BJ (cell line): ENCODE results near the gene TIMP3. TPM values are rescaled to one million over a fixed set of nuclear protein-coding genes. Genes with fewer than 3 reads are reported as not detected.

Source experiments
- CTCF ChIA-PET: fragments of 350-600 bp; formaldehyde crosslinking; extraction: SDS; loops from one replicate; lab custom pipeline; 2021; ENCODE audit warnings: antibody characterized with exemption, inconsistent platforms; lab: Yijun Ruan, JAX
- POLR2A ChIA-PET: fragments of 300-600 bp; sonication (Branson Sonifier 250); formaldehyde crosslinking; extraction: SDS; loops from one replicate; lab custom pipeline; 2021; ENCODE audit warnings: antibody characterized with exemption; lab: Charles Lee
- DNase-seq: peaks from one replicate; pipeline ENCODE4 v3.0.0-alpha.2; 2011; ENCODE audit warnings: low read depth
- H3K27me3 ChIP-seq: 2 replicates; pipeline ENCODE4 v1.6.0; 2011; ENCODE audit warnings: low read length; ENCODE audit not compliant: control insufficient read depth, insufficient read depth
- H3K36me3 ChIP-seq: 2 replicates; pipeline ENCODE4 v1.5.1; 2011; ENCODE audit warnings: low read length; ENCODE audit not compliant: control insufficient read depth, insufficient read depth
- H3K4me3 ChIP-seq: 2 replicates; pipeline ENCODE4 v1.5.1; 2011; ENCODE audit warnings: low read depth, mild to moderate bottlenecking, control low read depth, low read length
- polyA plus RNA-seq: library from polyadenylated mRNA; depleted of rRNA; stranded (reverse); fragments of >200 nt; gene quantifications from 2 replicates; pipeline ENCODE4 v1.2.3, GENCODE V29; 2011
- TF ChIP-seq, protein P1 (sequence below): IDR thresholded peaks from 2 replicates; pipeline ENCODE4 v1.5.1; 2011; ENCODE audit warnings: low read depth, mild to moderate bottlenecking, control low read depth, inconsistent platforms, low read length, moderate library complexity; ENCODE audit not compliant: insufficient read depth

The TIMP3 gene
- polyA plus RNA-seq, 1 experiment: 544 TPM

DNA sequence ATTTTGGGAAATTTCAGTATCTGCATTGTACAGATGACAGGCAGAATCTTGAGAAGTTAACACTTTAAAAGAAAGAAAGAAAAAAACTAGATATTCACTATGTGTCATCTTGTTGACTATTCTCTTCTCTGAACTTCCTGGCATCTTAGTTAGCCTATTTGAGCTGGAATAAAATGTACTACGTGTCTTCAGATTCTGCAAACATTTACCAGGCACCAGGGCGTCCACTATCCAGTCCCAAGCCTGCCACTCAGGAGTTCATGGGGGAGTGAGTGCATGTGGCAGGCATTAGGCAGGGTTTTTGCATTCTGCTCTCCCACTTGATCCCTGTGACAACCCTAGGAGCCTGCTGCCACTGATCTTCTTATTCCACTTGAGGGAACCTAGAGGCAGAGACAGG, 25.0 kb downstream of the TIMP3 start:
- TF ChIP-seq, protein P1, sequence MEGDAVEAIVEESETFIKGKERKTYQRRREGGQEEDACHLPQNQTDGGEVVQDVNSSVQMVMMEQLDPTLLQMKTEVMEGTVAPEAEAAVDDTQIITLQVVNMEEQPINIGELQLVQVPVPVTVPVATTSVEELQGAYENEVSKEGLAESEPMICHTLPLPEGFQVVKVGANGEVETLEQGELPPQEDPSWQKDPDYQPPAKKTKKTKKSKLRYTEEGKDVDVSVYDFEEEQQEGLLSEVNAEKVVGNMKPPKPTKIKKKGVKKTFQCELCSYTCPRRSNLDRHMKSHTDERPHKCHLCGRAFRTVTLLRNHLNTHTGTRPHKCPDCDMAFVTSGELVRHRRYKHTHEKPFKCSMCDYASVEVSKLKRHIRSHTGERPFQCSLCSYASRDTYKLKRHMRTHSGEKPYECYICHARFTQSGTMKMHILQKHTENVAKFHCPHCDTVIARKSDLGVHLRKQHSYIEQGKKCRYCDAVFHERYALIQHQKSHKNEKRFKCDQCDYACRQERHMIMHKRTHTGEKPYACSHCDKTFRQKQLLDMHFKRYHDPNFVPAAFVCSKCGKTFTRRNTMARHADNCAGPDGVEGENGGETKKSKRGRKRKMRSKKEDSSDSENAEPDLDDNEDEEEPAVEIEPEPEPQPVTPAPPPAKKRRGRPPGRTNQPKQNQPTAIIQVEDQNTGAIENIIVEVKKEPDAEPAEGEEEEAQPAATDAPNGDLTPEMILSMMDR: no peak
- Histone ChIP-seq H3K27me3 (no peaks in the 10 kb centered on the region), H3K4me3 (no peak overlapping the region), H3K36me3 (peaks cover 10% of the 10 kb centered on the region)
- ChIA-PET CTCF (interaction anchor here (0.7 to 1.4 kb wide), 2 partner anchors 9 to 160 kb away, joined by 3 to 6 read pairs; no protein-coding TSS in a partner anchor), POLR2A (no interaction called here)
- DNase-seq: no peak

DNA sequence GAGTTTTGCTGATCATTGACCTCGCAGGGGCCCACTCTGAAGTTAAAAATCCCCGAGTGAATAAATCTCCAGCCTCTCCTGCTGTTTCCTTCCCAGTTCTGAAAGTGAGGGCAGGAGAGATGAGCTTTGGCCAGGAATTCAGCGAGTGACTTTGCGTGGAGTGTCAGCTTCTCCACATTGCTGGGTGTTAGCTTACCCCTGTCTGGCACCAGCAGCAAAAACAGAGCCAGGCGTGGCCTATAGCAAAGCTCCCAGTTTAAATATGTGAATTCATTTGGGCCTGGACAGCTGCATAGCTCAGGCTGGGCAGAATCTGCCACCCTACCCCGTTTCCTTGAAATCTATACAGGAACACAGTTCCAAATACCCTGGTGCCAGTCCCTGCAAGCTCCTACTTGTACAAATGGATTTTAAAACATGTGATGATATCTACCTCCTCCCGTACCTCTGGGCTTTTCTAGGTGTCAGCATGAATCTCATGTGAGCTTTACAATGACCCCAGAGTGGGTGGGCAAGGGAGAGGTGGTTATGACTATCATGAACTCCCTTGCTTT, 25.6 kb downstream of the TIMP3 start:
- Histone ChIP-seq H3K4me3 (no peak overlapping the region), H3K36me3 (peaks cover 12% of the 10 kb centered on the region), H3K27me3 (no peaks in the 10 kb centered on the region)
- no peak for DNase-seq
- TF ChIP-seq, protein P1: no peak
- POLR2A ChIA-PET: no interaction called here
- CTCF ChIA-PET: interaction anchor here (1.0 to 1.4 kb wide), 7 partner anchors 9 to 299 kb away, joined by 3 to 6 read pairs (median 3); no protein-coding TSS in a partner anchor

DNA sequence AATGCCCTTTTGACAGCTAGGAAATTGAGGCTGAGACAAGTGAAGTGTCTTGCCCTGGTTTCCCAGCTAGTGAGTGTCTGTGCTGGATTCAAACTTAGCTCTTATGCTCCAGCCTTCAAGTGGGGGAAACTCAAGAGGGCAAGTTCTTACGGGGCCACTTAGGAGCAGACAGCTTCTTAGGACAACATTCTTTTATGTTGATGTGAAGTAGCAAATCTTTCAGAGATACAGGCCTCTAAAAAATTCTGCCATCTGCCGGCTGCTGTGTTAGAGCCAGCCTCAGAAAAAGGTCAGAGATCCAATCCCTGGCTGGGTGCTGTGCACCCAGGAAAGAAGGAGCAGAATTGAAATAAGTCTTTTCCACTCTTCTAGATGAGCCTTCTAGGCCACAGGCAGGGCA, 26.6 kb downstream of the TIMP3 start:
- TF ChIP-seq, protein P1: peak; percentile 28; the same call in 1 of the 2 replicates
- ChIA-PET CTCF (interaction anchor here (0.9 to 2.3 kb wide), 11 partner anchors 8 to 300 kb away, joined by 3 to 9 read pairs (median 4); no protein-coding TSS in a partner anchor), POLR2A (no interaction called here)
- Histone ChIP-seq H3K4me3 (no peak overlapping the region), H3K36me3 (peaks cover 12% of the 10 kb centered on the region), H3K27me3 (no peaks in the 10 kb centered on the region)
- DNase-seq: no peak

DNA sequence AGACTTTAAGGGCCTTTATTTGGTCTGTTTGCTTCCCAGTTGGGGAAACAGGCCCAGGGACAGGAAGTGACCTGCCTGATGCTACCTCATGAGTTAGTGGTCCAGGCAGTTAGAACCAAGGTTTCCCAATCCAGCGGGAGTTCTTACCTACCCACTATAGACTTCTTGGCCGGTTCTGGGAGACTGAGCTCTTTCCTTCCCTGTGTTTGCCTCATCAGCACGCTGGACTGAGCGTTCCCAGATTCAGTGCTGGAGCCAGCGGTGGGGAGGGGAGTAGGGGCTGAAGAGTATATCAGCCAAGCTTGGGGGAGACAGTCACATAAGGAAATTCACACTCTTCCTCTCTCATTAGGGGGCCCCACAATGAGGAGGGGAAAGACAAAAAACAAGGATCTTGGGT, 27.1 kb downstream of the TIMP3 start:
- TF ChIP-seq, protein P1: no peak
- Histone ChIP-seq H3K27me3 (no peaks in the 10 kb centered on the region), H3K4me3 (no peak overlapping the region), H3K36me3 (peaks cover 15% of the 10 kb centered on the region)
- POLR2A ChIA-PET: no interaction called here
- CTCF ChIA-PET: interaction anchor here (0.9 to 2.3 kb wide), 8 partner anchors 10 to 301 kb away, joined by 3 to 9 read pairs (median 4); no protein-coding TSS in a partner anchor
- DNase-seq: no peak

DNA sequence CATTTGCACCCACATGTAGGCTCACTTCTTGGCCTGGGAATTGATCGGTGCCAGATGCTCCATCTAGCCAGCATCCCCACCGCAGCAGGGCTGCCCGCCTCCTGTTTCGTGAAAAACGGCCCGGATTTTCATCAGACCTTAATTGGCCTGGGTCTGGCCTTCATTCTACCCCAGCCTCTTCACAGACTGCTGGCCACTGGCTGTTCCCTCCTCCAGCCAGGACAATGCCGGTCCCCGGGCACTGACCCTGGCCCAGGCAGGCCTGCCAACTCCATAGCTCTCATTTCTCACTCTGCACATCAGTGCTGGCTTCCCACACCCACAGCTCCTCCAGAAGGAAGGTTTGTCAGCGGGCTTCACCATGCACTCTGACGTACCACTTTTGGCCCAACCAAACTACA, 27.9 kb downstream of the TIMP3 start:
- Histone ChIP-seq H3K36me3 (peaks cover 17% of the 10 kb centered on the region), H3K4me3 (no peak overlapping the region), H3K27me3 (no peaks in the 10 kb centered on the region)
- TF ChIP-seq, protein P1: no peak
- ChIA-PET POLR2A (no interaction called here), CTCF (interaction anchor here (0.9 to 2.3 kb wide), 4 partner anchors 16 to 300 kb away, joined by 4 to 9 read pairs (median 6); no protein-coding TSS in a partner anchor)
- no peak for DNase-seq
